Muscle of leg (tissue), 11 donors: ENCODE measurements around the gene SCYL3. TPM values are rescaled to one million over a fixed set of nuclear protein-coding genes. Genes with fewer than 3 reads are reported as not detected.

Experiments used
- DNase-seq: peaks from one replicate; pipeline ENCODE4 v3.0.0; 2013
- H3K27ac ChIP-seq: one replicate; pipeline ENCODE4 v1.5.1; 2013; ENCODE audit warnings: mild to moderate bottlenecking, low read length, control low read depth
- H3K27me3 ChIP-seq: one replicate; pipeline ENCODE4 v1.6.1; 2013; ENCODE audit warnings: low read length; ENCODE audit not compliant: control insufficient read depth, insufficient read depth
- H3K36me3 ChIP-seq: one replicate; pipeline ENCODE4 v1.6.1; 2013; ENCODE audit warnings: low read length; ENCODE audit not compliant: control insufficient read depth, insufficient read depth
- H3K4me1 ChIP-seq: one replicate; pipeline ENCODE4 v1.6.1; 2013; ENCODE audit warnings: low read length; ENCODE audit not compliant: control insufficient read depth, insufficient read depth
- H3K4me3 ChIP-seq: one replicate; pipeline ENCODE4 v1.5.1; 2013; ENCODE audit warnings: low read length, control low read depth
- H3K9me3 ChIP-seq: replicated peaks from 2 replicates; pipeline ENCODE4 v1.6.1; 2013; ENCODE audit warnings: low read depth, low read length; ENCODE audit not compliant: control insufficient read depth
- WGBS: methylation state at CpG from one replicate; pipeline ENCODE4 v1.1.5; 2013; ENCODE audit warnings: missing lambda C conversion rate; ENCODE audit not compliant: insufficient coverage; 5-methylcytosine and 5-hydroxymethylcytosine counted together
- polyA plus RNA-seq, 8 donors: library from polyadenylated mRNA; unstranded; fragments of 120-200 nt; gene quantifications; one replicate each; pipeline versions ENCODE4 v1.2.1 to v1.2.3, GENCODE V29; 2013; ENCODE audit warnings: inconsistent platforms in 1 of 8, low replicate concordance in 1 of 8; ENCODE audit not compliant: insufficient read length in 8 of 8, insufficient read depth in 1 of 8
- total RNA-seq: library from RNA; stranded (reverse); fragments of 120-200 nt; gene quantifications from one replicate; pipeline ENCODE4 v1.2.4, GENCODE V29; 2013

SCYL3 gene
- total and polyA plus RNA-seq, 9 donors, result 7.5 to 10.3 (median 8.8) TPM

- H3K4me1 ChIP-seq, result no peaks in the 10 kb centered on the region
- DNase-seq, result peak; percentile 88
- no peaks in the 10 kb centered on the region for H3K9me3 ChIP-seq
- H3K4me3 ChIP-seq, result no peak overlapping the region
- 60% methylated on average over 1 of the region's 1 CpG for WGBS
- H3K27me3 ChIP-seq, result no peaks in the 10 kb centered on the region
- H3K27ac ChIP-seq, result no peak overlapping the region
- peaks cover 36% of the 10 kb centered on the region for H3K36me3 ChIP-seq
Measured at GRCh38 chr1:169853341-169853740, 40.4 kb downstream of the SCYL3 start.

GRCh38 chr1:169849346-169850022 is 44.2 kb downstream of the SCYL3 start:
- Histone ChIP-seq H3K9me3 (no peaks in the 10 kb centered on the region), H3K36me3 (peaks cover 37% of the 10 kb centered on the region), H3K27me3 (no peaks in the 10 kb centered on the region), H3K27ac (no peak overlapping the region), H3K4me1 (no peaks in the 10 kb centered on the region), H3K4me3 (no peak overlapping the region)
- 100% methylated on average over 1 of the region's 5 CpGs for WGBS
- no peak for DNase-seq

- WGBS, result 80% methylated on average over 1 of the region's 2 CpGs
- no peaks in the 10 kb centered on the region for H3K4me1 ChIP-seq
Measured at GRCh38 chr1:169848456-169848855, 45.2 kb downstream of the SCYL3 start.

GRCh38 chr1:169844941-169845608 is 48.6 kb downstream of the SCYL3 start:
- Histone ChIP-seq H3K27ac (no peak overlapping the region), H3K4me1 (no peaks in the 10 kb centered on the region), H3K9me3 (no peaks in the 10 kb centered on the region), H3K4me3 (no peak overlapping the region), H3K36me3 (peaks cover 23% of the 10 kb centered on the region), H3K27me3 (no peaks in the 10 kb centered on the region)
- no CpG with 5 or more reads among the region's 1 CpG for WGBS
- DNase-seq, result no peak

More at GRCh38 chr1:169848456-169848855, 45.2 kb downstream of the SCYL3 start:
- no peak for DNase-seq
- peaks cover 30% of the 10 kb centered on the region for H3K36me3 ChIP-seq
- no peaks in the 10 kb centered on the region for H3K27me3 ChIP-seq
- H3K27ac ChIP-seq, result no peak overlapping the region
- H3K4me3 ChIP-seq, result no peak overlapping the region
- no peaks in the 10 kb centered on the region for H3K9me3 ChIP-seq

GRCh38 chr1:169838942-169839341 is 54.8 kb downstream of the SCYL3 start:
- Histone ChIP-seq H3K9me3 (peaks cover 3% of the 10 kb centered on the region), H3K4me1 (no peaks in the 10 kb centered on the region), H3K36me3 (peaks cover 21% of the 10 kb centered on the region), H3K27me3 (no peaks in the 10 kb centered on the region), H3K4me3 (no peak overlapping the region), H3K27ac (no peak overlapping the region)
- WGBS, result no CpG with 5 or more reads among the region's 4 CpGs
- DNase-seq, result no peak

GRCh38 chr1:169836198-169836597 is 57.5 kb downstream of the SCYL3 start:
- Histone ChIP-seq H3K27ac (no peak overlapping the region), H3K4me1 (no peaks in the 10 kb centered on the region), H3K4me3 (no peak overlapping the region), H3K36me3 (peaks cover 30% of the 10 kb centered on the region), H3K27me3 (no peaks in the 10 kb centered on the region), H3K9me3 (peaks cover 3% of the 10 kb centered on the region)
- no peak for DNase-seq
- WGBS, result no CpG with 5 or more reads among the region's 1 CpG

GRCh38 chr1:169835647-169836046 is 58.0 kb downstream of the SCYL3 start:
- Histone ChIP-seq H3K27me3 (no peaks in the 10 kb centered on the region), H3K4me1 (no peaks in the 10 kb centered on the region), H3K36me3 (peaks cover 27% of the 10 kb centered on the region)

GRCh38 chr1:169834869-169835268 is 58.8 kb downstream of the SCYL3 start:
- no peaks in the 10 kb centered on the region for H3K27me3 ChIP-seq
- no peaks in the 10 kb centered on the region for H3K4me1 ChIP-seq
- peaks cover 3% of the 10 kb centered on the region for H3K9me3 ChIP-seq
- DNase-seq, result no peak
- H3K36me3 ChIP-seq, result peaks cover 27% of the 10 kb centered on the region
- no peak overlapping the region for H3K27ac ChIP-seq
- H3K4me3 ChIP-seq, result no peak overlapping the region
- no CpG with 5 or more reads among the region's 1 CpG for WGBS

More at GRCh38 chr1:169835647-169836046, 58.0 kb downstream of the SCYL3 start:
- no peak for DNase-seq
- H3K9me3 ChIP-seq, result peaks cover 3% of the 10 kb centered on the region
- no peak overlapping the region for H3K27ac ChIP-seq
- H3K4me3 ChIP-seq, result no peak overlapping the region
- WGBS, result no CpG with 5 or more reads among the region's 1 CpG

- Histone ChIP-seq H3K4me3 (no peak overlapping the region), H3K36me3 (peaks cover 19% of the 10 kb centered on the region), H3K4me1 (no peaks in the 10 kb centered on the region), H3K27ac (no peak overlapping the region), H3K27me3 (no peaks in the 10 kb centered on the region), H3K9me3 (no peaks in the 10 kb centered on the region)
- 100% methylated on average over 1 of the region's 4 CpGs for WGBS
- DNase-seq, result no peak
Measured at GRCh38 chr1:169833179-169833901, 60.4 kb downstream of the SCYL3 start.

GRCh38 chr1:169829671-169830070 is 64.0 kb downstream of the SCYL3 start:
- no CpG with 5 or more reads among the region's 1 CpG for WGBS
- Histone ChIP-seq H3K27ac (no peak overlapping the region), H3K9me3 (no peaks in the 10 kb centered on the region), H3K36me3 (peaks cover 23% of the 10 kb centered on the region), H3K4me3 (no peak overlapping the region), H3K27me3 (no peaks in the 10 kb centered on the region), H3K4me1 (no peaks in the 10 kb centered on the region)
- DNase-seq, result no peak
